GM12874 (cell line): ENCODE results near the gene OPHN1.

Experiments used
- CTCF ChIP-seq: IDR thresholded peaks from 2 replicates; pipeline ENCODE4 v1.5.1; 2011; ENCODE audit warnings: low read depth, mild to moderate bottlenecking, control low read depth, low read length, moderate library complexity; ENCODE audit not compliant: insufficient read depth

The OPHN1 gene

DNA sequence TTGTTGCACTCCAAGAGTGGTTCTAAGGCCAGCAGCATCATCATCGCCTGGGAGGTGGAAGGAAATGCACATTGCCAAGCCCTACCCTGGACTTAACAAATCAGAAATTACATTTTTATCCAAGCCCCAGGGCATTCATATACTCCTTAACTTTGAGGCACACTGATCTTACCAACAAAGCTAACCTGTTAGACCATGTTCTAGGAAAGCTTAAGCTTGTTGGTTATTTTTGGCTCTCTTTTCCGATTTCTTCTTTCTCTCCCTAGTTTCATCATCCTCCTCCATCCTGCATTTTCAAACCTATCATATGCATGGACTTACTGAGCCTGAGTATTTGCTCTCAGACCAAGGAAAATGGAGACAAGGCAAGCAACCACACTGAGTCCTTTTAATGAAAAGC, 133.4 kb downstream of the OPHN1 start:
- no peak for TF ChIP-seq CTCF

- no peak for TF ChIP-seq CTCF
These were observed 140.8 kb downstream of the OPHN1 start for GRCh38 chrX:68292471-68292870.

DNA sequence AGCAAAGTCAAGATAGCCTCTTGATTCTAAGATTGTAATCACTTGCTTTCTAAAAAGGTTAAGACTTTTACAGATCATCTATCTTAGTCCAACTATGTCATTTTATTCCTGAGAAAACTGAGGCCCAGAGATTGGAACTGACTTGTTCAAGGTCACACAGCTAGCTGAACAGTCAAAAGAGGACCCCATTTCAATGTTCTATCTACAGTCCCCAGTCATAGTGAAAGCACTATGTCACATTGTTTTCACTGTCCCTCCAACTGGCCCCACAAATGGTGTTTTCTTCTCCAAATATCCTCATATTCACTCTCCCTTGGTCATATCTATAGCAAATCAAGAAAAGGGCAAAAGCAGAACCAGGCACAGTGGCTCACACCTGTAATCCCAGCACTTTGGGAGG, 145.2 kb downstream of the OPHN1 start:
- TF ChIP-seq CTCF, result no peak

- no peak for TF ChIP-seq CTCF
These were observed 145.9 kb downstream of the OPHN1 start for GRCh38 chrX:68287419-68287818.

GRCh38 chrX:68286980-68287379, 146.3 kb downstream of the OPHN1 start:
- TF ChIP-seq CTCF, result no peak

DNA sequence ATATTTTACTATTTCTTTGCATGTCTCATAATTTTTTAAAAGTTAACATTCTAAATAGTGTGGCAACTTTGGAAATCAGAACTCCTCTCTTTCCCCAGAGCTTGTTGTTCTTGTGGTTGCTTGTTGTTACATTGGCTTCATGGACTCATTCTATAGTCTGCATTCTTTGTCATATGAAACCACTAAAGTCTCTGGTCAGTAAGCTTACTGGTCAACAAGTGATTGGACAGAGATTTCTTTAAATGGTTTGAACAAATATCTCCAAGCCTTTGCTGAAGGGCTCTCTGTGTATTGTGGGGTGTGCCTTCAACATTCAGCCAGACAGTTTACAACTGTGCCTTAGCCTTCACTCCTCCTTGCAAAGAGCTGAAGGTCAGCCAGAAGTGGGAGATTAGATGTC, 147.2 kb downstream of the OPHN1 start:
- no peak for TF ChIP-seq CTCF

DNA sequence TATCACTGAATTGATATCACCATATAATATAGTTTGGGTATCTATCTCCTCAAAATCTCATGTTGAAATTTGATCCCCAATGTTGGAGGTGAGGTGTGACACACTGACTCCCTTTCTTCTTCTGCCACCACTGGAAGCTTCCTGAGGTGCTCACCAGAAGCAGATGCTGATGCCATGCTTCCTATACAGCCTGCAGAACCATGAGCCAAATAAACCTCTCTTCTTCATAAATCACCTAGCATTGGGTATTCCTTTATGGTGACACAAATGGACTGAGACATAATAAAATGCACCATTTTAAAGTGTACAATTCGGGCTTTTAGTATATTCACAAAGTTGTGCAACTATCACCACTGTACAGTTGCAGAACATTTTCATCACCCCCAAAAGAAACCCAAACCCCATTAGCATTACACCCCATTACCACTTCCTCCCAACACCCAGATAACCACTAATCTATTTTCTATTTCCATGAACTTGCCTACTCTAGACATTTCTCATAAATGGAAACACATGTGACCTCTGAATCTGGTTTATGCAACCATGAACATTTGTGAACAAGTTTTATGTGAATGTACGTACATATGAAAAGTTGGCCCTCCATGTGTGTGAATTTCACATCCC, 148.9 kb downstream of the OPHN1 start:
- TF ChIP-seq CTCF, result no peak

- no peak for TF ChIP-seq CTCF
These were observed 159.4 kb downstream of the OPHN1 start for GRCh38 chrX:68273887-68274286.
